B cell (primary cell): Measurements from ENCODE around the gene AAK1. TPM values are rescaled to one million over a fixed set of nuclear protein-coding genes. Genes with fewer than 3 reads are reported as not detected.

Experiments
- ATAC-seq: fragments of 200-7000 bp; cut with Tn5 transposase; one replicate; pipeline ENCODE4 v1.10.0; 2021; ENCODE audit warnings: low read depth, mild to moderate bottlenecking, moderate number of reproducible peaks, moderate library complexity
- CTCF ChIA-PET: fragments of 350-600 bp; sonication (Branson Sonifier 250); formaldehyde crosslinking; loops from one replicate; lab custom pipeline; 2021; ENCODE audit warnings: antibody characterized with exemption, inconsistent platforms; lab: Charles Lee
- POLR2A ChIA-PET: fragments of 350-600 bp; sonication (Branson Sonifier 250); formaldehyde crosslinking; loops from one replicate; lab custom pipeline; 2021; ENCODE audit warnings: antibody characterized with exemption; lab: Charles Lee
- DNase-seq: peaks from one replicate; pipeline ENCODE4 v3.0.0; 2013
- H2AFZ ChIP-seq: 2 replicates; pipeline ENCODE4 v1.6.1; 2012; ENCODE audit warnings: mild to moderate bottlenecking, low read depth, low read length; ENCODE audit not compliant: insufficient read depth, poor library complexity, severe bottlenecking
- H3K27ac ChIP-seq, 2 donors: 1 replicate in 1 of 2; 2 replicates in 1 of 2; pipeline ENCODE4 v1.5.1; 2012 to 2013; ENCODE audit warnings: low read length in 2 of 2, mild to moderate bottlenecking in 2 of 2, moderate library complexity in 1 of 2
- H3K27me3 ChIP-seq, 4 experiments: fragments of 200-600 bp in 1 of 4; sonication (generic) in 1 of 4; replicated peaks in 1 of 4; 1 replicate in 2 of 4; 2 replicates in 2 of 4; pipeline versions ENCODE4 v1.6.1 to v1.7.0; 2013 to 2016; ENCODE audit warnings: low read length in 3 of 4, mild to moderate bottlenecking in 2 of 4, mixed read lengths in 1 of 4, moderate library complexity in 1 of 4; ENCODE audit not compliant: insufficient read depth in 4 of 4, control insufficient read depth in 3 of 4; ENCODE audit errors: control extremely low read depth in 1 of 4
- H3K36me3 ChIP-seq, 2 experiments: replicated peaks in 1 of 2; 1 replicate in 1 of 2; 2 replicates in 1 of 2; pipeline versions ENCODE4 v1.6.1 to v1.7.1; 2013; ENCODE audit warnings: low read length in 1 of 2; ENCODE audit not compliant: insufficient read depth in 2 of 2, control insufficient read depth in 1 of 2; ENCODE audit errors: control extremely low read depth in 1 of 2, extremely low read depth in 1 of 2
- H3K4me1 ChIP-seq, 2 donors: fragments of 200-600 bp in 1 of 2; sonication (generic) in 1 of 2; 1 replicate in 1 of 2; 2 replicates in 1 of 2; pipeline versions ENCODE4 v1.5.1 to v1.6.1; 2013 to 2017; ENCODE audit warnings: low read length in 2 of 2; ENCODE audit not compliant: control insufficient read depth in 2 of 2, insufficient read depth in 2 of 2
- H3K4me2 ChIP-seq: replicated peaks from 2 replicates; pipeline ENCODE3; 2012; ENCODE audit warnings: mild to moderate bottlenecking, low read depth, low read length; ENCODE audit not compliant: poor library complexity, severe bottlenecking
- H3K4me3 ChIP-seq, 5 experiments: fragments of 200-600 bp in 1 of 5; sonication (generic) in 1 of 5; 1 replicate in 3 of 5; 2 replicates in 2 of 5; pipeline versions ENCODE4 v1.5.1 to v1.7.0; 2011 to 2016; ENCODE audit warnings: low read length in 4 of 5, mild to moderate bottlenecking in 4 of 5, low read depth in 2 of 5, control low read depth in 1 of 5, moderate library complexity in 1 of 5; ENCODE audit not compliant: insufficient read depth in 1 of 5; ENCODE audit errors: control extremely low read depth in 1 of 5, extremely low read depth in 1 of 5
- H3K79me2 ChIP-seq: fragments of 200-600 bp; sonication (generic); one replicate; pipeline ENCODE4 v1.6.0; 2016; ENCODE audit warnings: low read length; ENCODE audit not compliant: control insufficient read depth, insufficient read depth
- H3K9ac ChIP-seq: fragments of 200-600 bp; sonication (generic); 2 replicates; pipeline ENCODE4 v1.6.1; 2017; ENCODE audit warnings: mild to moderate bottlenecking, low read length, moderate library complexity
- H3K9me3 ChIP-seq, 3 donors: one replicate each; pipeline versions ENCODE4 v1.6.1 to v1.7.1; 2013; ENCODE audit warnings: low read length in 2 of 3; ENCODE audit not compliant: control insufficient read depth in 2 of 3, insufficient read depth in 1 of 3; ENCODE audit errors: control extremely low read depth in 1 of 3
- H4K20me1 ChIP-seq: 2 replicates; pipeline ENCODE4 v1.6.0; 2012; ENCODE audit warnings: mild to moderate bottlenecking, low read length; ENCODE audit not compliant: insufficient read depth, control insufficient read depth, poor library complexity, severe bottlenecking
- H3K27ac Mint-ChIP-seq: one replicate; pipeline ENCODE4 v1.8.0; 2021; ENCODE audit warnings: mixed read lengths
- H3K27me3 Mint-ChIP-seq: one replicate; pipeline ENCODE4 v1.8.0; 2021; ENCODE audit warnings: mixed read lengths
- H3K4me1 Mint-ChIP-seq: one replicate; pipeline ENCODE4 v1.8.0; 2021; ENCODE audit warnings: mixed read lengths
- H3K4me3 Mint-ChIP-seq: one replicate; pipeline ENCODE4 v1.8.0; 2021; ENCODE audit warnings: mixed read lengths
- H3K9me3 Mint-ChIP-seq: one replicate; pipeline ENCODE4 v1.8.0; 2022; ENCODE audit warnings: mixed read lengths; ENCODE audit not compliant: insufficient read depth
- EZH2 ChIP-seq: IDR thresholded peaks from 2 replicates; pipeline ENCODE4 v1.6.1; 2012; ENCODE audit warnings: borderline replicate concordance, low read depth, mild to moderate bottlenecking, moderate library complexity, low read length; ENCODE audit not compliant: insufficient read depth, poor library complexity, severe bottlenecking
- WGBS: methylation state at CpG from one replicate; pipeline ENCODE4 v1.1.5; 2013; ENCODE audit warnings: missing lambda C conversion rate; ENCODE audit not compliant: insufficient coverage; 5-methylcytosine and 5-hydroxymethylcytosine counted together
- intact Hi-C: fragments of 100-400 bp; cut with micrococcal nuclease; formaldehyde crosslinking; loops from one replicate; pipeline ENCODE4 v1.10.0; 2022
- polyA plus RNA-seq: library from polyadenylated mRNA; depleted of rRNA; stranded (reverse); fragments of >200 nt; gene quantifications from 2 replicates; pipeline ENCODE4 v1.2.3, GENCODE V29; 2012
- total RNA-seq, 2 donors: library from RNA; stranded (reverse); fragments of 120-200 nt in 1 of 2; gene quantifications; 1 replicate in 1 of 2; 2 replicates in 1 of 2; pipeline versions ENCODE4 v1.2.3 to v1.2.4, GENCODE V29; 2013 to 2022
- TF ChIP-seq, protein P1 (sequence below): fragments of 200-600 bp; IDR thresholded peaks from one replicate; pipeline ENCODE4 v1.8.0; 2022; ENCODE audit warnings: antibody characterized with exemption, mild to moderate bottlenecking

Gene AAK1
- total and polyA plus RNA-seq, 2 donors (not counting 1 experiment from before 2014, with no cell fraction given), result 2.4 to 7.2 TPM

DNA sequence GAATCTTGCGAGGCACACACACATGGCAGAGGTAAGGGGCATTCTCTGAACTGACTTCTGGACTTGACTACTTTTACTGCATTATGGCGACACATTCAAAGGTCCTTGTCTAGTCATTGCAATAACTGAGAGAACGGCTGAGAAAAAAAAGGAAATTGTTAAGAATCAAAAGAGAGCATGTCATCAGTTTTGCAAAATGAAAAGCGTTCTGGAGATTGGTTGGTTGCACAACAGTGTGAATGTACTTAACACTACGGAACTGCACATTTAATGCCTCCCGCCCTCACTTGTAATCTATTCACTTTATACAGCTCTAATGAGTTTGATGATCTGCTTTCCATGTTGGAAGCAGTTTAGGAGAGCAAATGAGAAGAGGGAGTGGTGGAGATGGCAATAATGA, 137.8 kb downstream of the AAK1 start:
- no peak overlapping the region for H3K4me3 ChIP-seq
- no peak overlapping the region for H3K27ac Mint-ChIP-seq
- CTCF ChIA-PET, result no interaction called here
- DNase-seq, result no peak
- no peak overlapping the region for H3K9ac ChIP-seq
- no peaks in the 10 kb centered on the region for H3K79me2 ChIP-seq
- H3K27me3 ChIP-seq, result no peaks in the 10 kb centered on the region
- H3K4me1 Mint-ChIP-seq, result no peaks in the 10 kb centered on the region
- no peaks in the 10 kb centered on the region for H3K36me3 ChIP-seq
- no peak overlapping the region for H3K4me3 Mint-ChIP-seq
- H3K9me3 ChIP-seq, result no peaks in the 10 kb centered on the region
- no peaks in the 10 kb centered on the region for H4K20me1 ChIP-seq
- H3K27ac ChIP-seq, result no peak overlapping the region
- H3K4me1 ChIP-seq, result no peaks in the 10 kb centered on the region
- WGBS, result 100% methylated on average over 3 of the region's 6 CpGs
- ATAC-seq, result no peak
- no peak for TF ChIP-seq EZH2
- TF ChIP-seq, protein P1, sequence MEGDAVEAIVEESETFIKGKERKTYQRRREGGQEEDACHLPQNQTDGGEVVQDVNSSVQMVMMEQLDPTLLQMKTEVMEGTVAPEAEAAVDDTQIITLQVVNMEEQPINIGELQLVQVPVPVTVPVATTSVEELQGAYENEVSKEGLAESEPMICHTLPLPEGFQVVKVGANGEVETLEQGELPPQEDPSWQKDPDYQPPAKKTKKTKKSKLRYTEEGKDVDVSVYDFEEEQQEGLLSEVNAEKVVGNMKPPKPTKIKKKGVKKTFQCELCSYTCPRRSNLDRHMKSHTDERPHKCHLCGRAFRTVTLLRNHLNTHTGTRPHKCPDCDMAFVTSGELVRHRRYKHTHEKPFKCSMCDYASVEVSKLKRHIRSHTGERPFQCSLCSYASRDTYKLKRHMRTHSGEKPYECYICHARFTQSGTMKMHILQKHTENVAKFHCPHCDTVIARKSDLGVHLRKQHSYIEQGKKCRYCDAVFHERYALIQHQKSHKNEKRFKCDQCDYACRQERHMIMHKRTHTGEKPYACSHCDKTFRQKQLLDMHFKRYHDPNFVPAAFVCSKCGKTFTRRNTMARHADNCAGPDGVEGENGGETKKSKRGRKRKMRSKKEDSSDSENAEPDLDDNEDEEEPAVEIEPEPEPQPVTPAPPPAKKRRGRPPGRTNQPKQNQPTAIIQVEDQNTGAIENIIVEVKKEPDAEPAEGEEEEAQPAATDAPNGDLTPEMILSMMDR, result no peak
- no peaks in the 10 kb centered on the region for H3K27me3 Mint-ChIP-seq
- POLR2A ChIA-PET, result no interaction called here
- intact Hi-C loops, result no loop called here
- no peak overlapping the region for H2AFZ ChIP-seq
- no peak overlapping the region for H3K4me2 ChIP-seq
- peaks cover 3% of the 10 kb centered on the region for H3K9me3 Mint-ChIP-seq

DNA sequence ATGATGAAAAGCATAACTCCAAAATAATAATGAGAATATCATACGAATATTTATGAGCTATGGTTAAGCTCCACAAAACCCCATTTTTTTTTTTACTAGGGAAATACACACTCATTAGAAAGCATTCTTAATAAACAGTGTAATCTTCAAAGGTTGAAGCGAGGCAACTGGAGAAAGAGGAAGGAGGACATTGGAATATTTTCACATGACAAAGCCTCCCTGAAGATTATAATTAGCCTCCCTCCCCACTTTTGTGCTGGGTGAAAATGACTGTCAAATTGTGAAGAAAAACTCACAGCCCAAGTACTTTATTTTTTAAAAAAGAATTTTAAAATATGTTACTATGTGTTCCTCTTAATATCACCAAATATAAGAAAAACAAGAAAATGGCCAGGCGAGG, 142.2 kb downstream of the AAK1 start:
- CTCF ChIA-PET, result no interaction called here
- WGBS, result 100% methylated on average over 1 of the region's 3 CpGs
- peaks cover 4% of the 10 kb centered on the region for H3K27me3 Mint-ChIP-seq
- Histone ChIP-seq H3K4me3 (no peak overlapping the region), H2AFZ (no peak overlapping the region), H3K27me3 (no peaks in the 10 kb centered on the region), H4K20me1 (no peaks in the 10 kb centered on the region), H3K4me1 (peaks cover 9 to 11% of the 10 kb centered on the region in 2 donors), H3K9ac (no peak overlapping the region), H3K9me3 (no peaks in the 10 kb centered on the region), H3K79me2 (no peaks in the 10 kb centered on the region), H3K27ac (no peak overlapping the region), H3K36me3 (no peaks in the 10 kb centered on the region), H3K4me2 (no peak overlapping the region)
- no peak overlapping the region for H3K27ac Mint-ChIP-seq
- no peak overlapping the region for H3K4me3 Mint-ChIP-seq
- intact Hi-C loops, result no loop called here
- DNase-seq, result no peak
- POLR2A ChIA-PET, result no interaction called here
- ATAC-seq, result no peak
- no peak for TF ChIP-seq EZH2
- TF ChIP-seq, protein P1, result no peak
- H3K4me1 Mint-ChIP-seq, result peaks cover 11% of the 10 kb centered on the region
- H3K9me3 Mint-ChIP-seq, result no peaks in the 10 kb centered on the region
